Keratinocyte (primary cell): ENCODE results near the gene FANCG. TPM values are rescaled to one million over a fixed set of nuclear protein-coding genes. Genes with fewer than 3 reads are reported as not detected.

Experiments
- DNase-seq: peaks from one replicate; pipeline ENCODE4 v3.0.0-alpha.2; 2011; ENCODE audit warnings: low read depth, missing footprints, low spot score
- FAIRE-seq: peaks from 2 replicates; lab custom pipeline; 2011; peaks lifted over from hg19 to GRCh38; lab: Jason Lieb, UNC
- H2AFZ ChIP-seq: 2 replicates; pipeline ENCODE4 v1.6.0; 2012; ENCODE audit warnings: low read length, control low read depth, inconsistent platforms; ENCODE audit not compliant: control insufficient read depth
- H3K27ac ChIP-seq: 2 replicates; pipeline ENCODE4 v1.5.1; 2011; ENCODE audit warnings: low read length; ENCODE audit not compliant: control insufficient read depth, insufficient read depth
- H3K27me3 ChIP-seq: 3 replicates; pipeline ENCODE4 v1.6.0; 2011; ENCODE audit warnings: low read length; ENCODE audit not compliant: control insufficient read depth, insufficient read depth; ENCODE audit errors: extremely low read depth
- H3K36me3 ChIP-seq, 2 experiments: 2 replicates in 1 of 2; 3 replicates in 1 of 2; pipeline ENCODE4 v1.5.1; 2011; ENCODE audit warnings: low read length in 2 of 2, mild to moderate bottlenecking in 1 of 2; ENCODE audit not compliant: control insufficient read depth in 2 of 2, insufficient read depth in 2 of 2; ENCODE audit errors: extremely low read depth in 1 of 2
- H3K4me1 ChIP-seq: 3 replicates; pipeline ENCODE4 v1.5.1; 2011; ENCODE audit warnings: low read length; ENCODE audit not compliant: control insufficient read depth, insufficient read depth; ENCODE audit errors: extremely low read depth
- H3K4me2 ChIP-seq: 3 replicates; pipeline ENCODE4 v1.6.0; 2011; ENCODE audit warnings: low read depth, low read length; ENCODE audit not compliant: control insufficient read depth, insufficient read depth; ENCODE audit errors: extremely low read depth
- H3K4me3 ChIP-seq, 3 experiments: fragments of 200-600 bp in 1 of 3; sonication (generic) in 1 of 3; 2 replicates in 2 of 3; 3 replicates in 1 of 3; pipeline ENCODE4 v1.5.1; 2011 to 2016; ENCODE audit warnings: low read length in 3 of 3, mild to moderate bottlenecking in 3 of 3, control low read depth in 2 of 3, inconsistent platforms in 1 of 3, low read depth in 1 of 3, mixed read lengths in 1 of 3, mixed run types in 1 of 3, moderate library complexity in 1 of 3; ENCODE audit not compliant: control insufficient read depth in 2 of 3, insufficient read depth in 2 of 3; ENCODE audit errors: extremely low read depth in 1 of 3
- H3K79me2 ChIP-seq: 2 replicates; pipeline ENCODE4 v1.6.0; 2012; ENCODE audit warnings: low read length; ENCODE audit not compliant: control insufficient read depth, insufficient read depth
- H3K9ac ChIP-seq: 3 replicates; pipeline ENCODE4 v1.6.0; 2011; ENCODE audit warnings: low read length; ENCODE audit not compliant: control insufficient read depth, insufficient read depth; ENCODE audit errors: extremely low read depth
- H3K9me1 ChIP-seq: 3 replicates; pipeline ENCODE4 v1.6.0; 2011; ENCODE audit warnings: low read length; ENCODE audit not compliant: control insufficient read depth, insufficient read depth; ENCODE audit errors: extremely low read depth
- H3K9me3 ChIP-seq: 2 replicates; pipeline ENCODE4 v1.5.1; 2012; ENCODE audit warnings: low read depth, low read length; ENCODE audit not compliant: control insufficient read depth
- H4K20me1 ChIP-seq: 3 replicates; pipeline ENCODE4 v1.6.0; 2011; ENCODE audit warnings: low read length; ENCODE audit not compliant: control insufficient read depth, insufficient read depth; ENCODE audit errors: extremely low read depth
- EZH2 ChIP-seq: IDR thresholded peaks from one replicate; pipeline ENCODE4 v1.6.1; 2012; ENCODE audit warnings: inconsistent platforms, mild to moderate bottlenecking, low read length, moderate library complexity
- dilution Hi-C: fragments of 300-500 bp; cut with MboI; formaldehyde crosslinking; loops from one replicate; pipeline ENCODE4 v1.7.0; 2020; ENCODE audit warnings: low sequenced_read_pairs; ENCODE audit not compliant: extremely low pct_ligation_motif_present
- polyA plus RNA-seq, 5 experiments: library from polyadenylated mRNA; depleted of rRNA in 3 of 5; stranded (reverse) in 3 of 5; stranded (forward) in 1 of 5; unstranded in 1 of 5; fragments of >200 nt; gene quantifications; 1 replicate in 1 of 5; 2 replicates in 3 of 5; 3 replicates in 1 of 5; pipeline versions ENCODE4 v1.2.1 to v1.2.3, GENCODE V29; 2011 to 2012; ENCODE audit warnings: missing spikeins in 2 of 5, low read depth in 1 of 5, low replicate concordance in 1 of 5
- TF ChIP-seq, protein P1 (sequence below), 3 experiments: IDR thresholded peaks in 1 of 3; conservative IDR thresholded peaks in 1 of 3; optimal IDR thresholded peaks in 1 of 3; 2 replicates in 2 of 3; 3 replicates in 1 of 3; pipeline versions ENCODE3 to v1.5.1; 2011; ENCODE audit warnings: low read length in 3 of 3, mild to moderate bottlenecking in 3 of 3, moderate library complexity in 2 of 3, control low read depth in 1 of 3, inconsistent platforms in 1 of 3; ENCODE audit not compliant: insufficient read depth in 2 of 3; ENCODE audit errors: extremely low read depth in 1 of 3

FANCG gene
- polyA plus RNA-seq, 1 donor (not counting 4 experiments of a cell fraction or from before 2014, with no cell fraction given) = 14.6 TPM

DNA sequence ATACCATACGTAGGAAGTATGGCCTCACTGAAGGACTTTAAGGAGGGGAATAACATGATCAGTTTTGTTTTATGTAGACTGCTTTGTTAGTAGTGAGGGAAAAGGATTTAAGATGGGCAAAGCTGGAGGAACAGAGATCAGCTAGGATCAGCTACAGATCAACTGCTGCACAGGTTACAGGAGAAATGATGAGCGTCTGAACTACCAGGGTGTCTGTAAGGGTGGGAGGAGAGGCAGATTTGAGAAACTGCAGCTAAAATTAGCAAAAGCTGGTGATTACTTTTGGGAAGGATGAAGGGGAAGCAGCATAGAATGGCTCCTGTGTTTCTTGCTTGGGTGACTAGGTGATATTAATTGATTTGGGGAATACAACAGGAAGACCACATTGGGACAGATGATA lies 46.6 kb downstream of the FANCG start:
- Histone ChIP-seq H3K36me3 (peaks cover 0 to 5% of the 10 kb centered on the region in 2 experiments), H3K9me1 (no peaks in the 10 kb centered on the region), H3K27me3 (no peaks in the 10 kb centered on the region), H3K9me3 (peaks cover 7% of the 10 kb centered on the region), H3K9ac (no peak overlapping the region), H4K20me1 (no peaks in the 10 kb centered on the region), H3K79me2 (no peaks in the 10 kb centered on the region), H3K4me1 (peaks cover 14% of the 10 kb centered on the region), H3K4me3 (no peak overlapping the region), H3K4me2 (no peak overlapping the region), H3K27ac (no peak overlapping the region), H2AFZ (no peak overlapping the region)
- dilution Hi-C loops = no loop called here
- FAIRE-seq (no peak), DNase-seq (no peak)
- no peak for TF ChIP-seq EZH2
- TF ChIP-seq, protein P1, sequence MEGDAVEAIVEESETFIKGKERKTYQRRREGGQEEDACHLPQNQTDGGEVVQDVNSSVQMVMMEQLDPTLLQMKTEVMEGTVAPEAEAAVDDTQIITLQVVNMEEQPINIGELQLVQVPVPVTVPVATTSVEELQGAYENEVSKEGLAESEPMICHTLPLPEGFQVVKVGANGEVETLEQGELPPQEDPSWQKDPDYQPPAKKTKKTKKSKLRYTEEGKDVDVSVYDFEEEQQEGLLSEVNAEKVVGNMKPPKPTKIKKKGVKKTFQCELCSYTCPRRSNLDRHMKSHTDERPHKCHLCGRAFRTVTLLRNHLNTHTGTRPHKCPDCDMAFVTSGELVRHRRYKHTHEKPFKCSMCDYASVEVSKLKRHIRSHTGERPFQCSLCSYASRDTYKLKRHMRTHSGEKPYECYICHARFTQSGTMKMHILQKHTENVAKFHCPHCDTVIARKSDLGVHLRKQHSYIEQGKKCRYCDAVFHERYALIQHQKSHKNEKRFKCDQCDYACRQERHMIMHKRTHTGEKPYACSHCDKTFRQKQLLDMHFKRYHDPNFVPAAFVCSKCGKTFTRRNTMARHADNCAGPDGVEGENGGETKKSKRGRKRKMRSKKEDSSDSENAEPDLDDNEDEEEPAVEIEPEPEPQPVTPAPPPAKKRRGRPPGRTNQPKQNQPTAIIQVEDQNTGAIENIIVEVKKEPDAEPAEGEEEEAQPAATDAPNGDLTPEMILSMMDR (optimal IDR thresholded peaks at IDR 0.05 in 1 of 3, IDR thresholded peaks at IDR 0.05 in 1 of 3, conservative IDR thresholded peaks at IDR 0.05 in 1 of 3; ENCODE audit: extremely low read depth in 1 of 3, insufficient read depth in 2 of 3, low read length in 3 of 3) = no peak

DNA sequence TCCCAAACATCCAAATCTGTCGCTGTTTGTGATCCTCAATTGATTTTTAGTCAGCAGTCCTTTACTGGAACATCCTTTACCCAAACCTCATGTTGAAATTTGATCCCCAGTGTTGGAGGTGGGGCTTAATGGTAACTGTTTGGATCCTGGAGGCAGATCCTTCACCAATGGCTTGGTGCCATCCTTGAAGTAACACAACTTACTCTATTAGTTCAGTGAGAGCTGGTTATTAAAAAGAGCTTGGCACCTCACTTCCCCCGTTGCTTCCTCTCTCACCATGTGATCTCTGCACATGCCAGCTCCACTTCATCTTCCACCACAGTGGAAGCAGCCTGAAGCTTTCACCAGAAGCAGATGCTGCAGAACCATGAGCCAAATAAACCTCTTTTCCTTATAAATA lies 49.9 kb downstream of the FANCG start:
- Histone ChIP-seq H3K79me2 (no peaks in the 10 kb centered on the region), H3K9me3 (peaks cover 7% of the 10 kb centered on the region), H3K4me1 (peaks cover 28% of the 10 kb centered on the region), H3K27ac (peak overlapping the region; percentile 30), H3K4me3 (no peak overlapping the region), H3K9ac (no peak overlapping the region), H2AFZ (no peak overlapping the region), H3K36me3 (no peaks in the 10 kb centered on the region), H3K4me2 (no peak overlapping the region), H3K9me1 (no peaks in the 10 kb centered on the region), H3K27me3 (no peaks in the 10 kb centered on the region), H4K20me1 (no peaks in the 10 kb centered on the region)
- dilution Hi-C loops = no loop called here
- TF ChIP-seq, protein P1 (optimal IDR thresholded peaks at IDR 0.05 in 1 of 3, IDR thresholded peaks at IDR 0.05 in 1 of 3, conservative IDR thresholded peaks at IDR 0.05 in 1 of 3; ENCODE audit: extremely low read depth in 1 of 3, insufficient read depth in 2 of 3, low read length in 3 of 3) = no peak
- TF ChIP-seq EZH2 = no peak
- no peak for FAIRE-seq
- DNase-seq = no peak
